Ishikawa (cell line): ENCODE data around the gene C2CD4D.

ENCODE experiments used
- EP300 ChIP-seq: IDR thresholded peaks from 2 replicates; pipeline ENCODE4 v1.6.1; 2012; ENCODE audit warnings: borderline replicate concordance
- FOXM1 ChIP-seq: IDR thresholded peaks from 2 replicates; pipeline ENCODE4 v1.6.1; 2012; ENCODE audit warnings: low read depth, borderline replicate concordance
- TAF1 ChIP-seq: IDR thresholded peaks from 2 replicates; pipeline ENCODE4 v1.6.1; 2012; ENCODE audit warnings: low read depth, mild to moderate bottlenecking

- no peak for TF ChIP-seq FOXM1
- no peak for TF ChIP-seq EP300
- no peak for TF ChIP-seq TAF1
Measured at GRCh38 chr1:151859891-151860293, 20.3 kb upstream of the C2CD4D start.
